Progenitor cell of endocrine pancreas (in vitro differentiated cells): ENCODE measurements around the gene PRAC1. TPM values are rescaled to one million over a fixed set of nuclear protein-coding genes. Genes with fewer than 3 reads are reported as not detected.
A peak's percentile ranks its signal among the peaks of the same experiment; 100 is the strongest.

ENCODE experiments used
- DNase-seq: peaks from one replicate; pipeline ENCODE4 v3.0.0; 2021; ENCODE audit warnings: low spot score; ENCODE audit not compliant: unreplicated experiment
- H3K27ac Mint-ChIP-seq: 2 replicates; pipeline ENCODE4 v1.8.0; 2021; ENCODE audit warnings: mild to moderate bottlenecking, moderate library complexity, mixed read lengths
- H3K27me3 Mint-ChIP-seq: 2 replicates; pipeline ENCODE4 v1.8.0; 2021; ENCODE audit warnings: mixed read lengths
- H3K36me3 Mint-ChIP-seq: 2 replicates; pipeline ENCODE4 v1.8.0; 2022; ENCODE audit warnings: mixed read lengths; ENCODE audit not compliant: insufficient read depth
- H3K4me1 Mint-ChIP-seq: 2 replicates; pipeline ENCODE4 v1.8.0; 2021; ENCODE audit warnings: low read depth, mixed read lengths
- H3K4me3 Mint-ChIP-seq: 2 replicates; pipeline ENCODE4 v1.8.0; 2021; ENCODE audit warnings: low read depth, mild to moderate bottlenecking, moderate library complexity, mixed read lengths
- H3K9me3 Mint-ChIP-seq: 2 replicates; pipeline ENCODE4 v1.8.0; 2021; ENCODE audit warnings: low read depth, mixed read lengths
- CTCF ChIP-seq: fragments of 200-600 bp; sonication (generic); IDR thresholded peaks from one replicate; pipeline ENCODE4 v1.5.0; 2021; ENCODE audit warnings: antibody characterized with exemption, mild to moderate bottlenecking; ENCODE audit not compliant: unreplicated experiment
- total RNA-seq: library from RNA; stranded (reverse); gene quantifications from 2 replicates; pipeline ENCODE4 v1.2.1, GENCODE V29; 2021

Gene PRAC1
- total RNA-seq, 1 donor from 2014 or later = not detected

DNA sequence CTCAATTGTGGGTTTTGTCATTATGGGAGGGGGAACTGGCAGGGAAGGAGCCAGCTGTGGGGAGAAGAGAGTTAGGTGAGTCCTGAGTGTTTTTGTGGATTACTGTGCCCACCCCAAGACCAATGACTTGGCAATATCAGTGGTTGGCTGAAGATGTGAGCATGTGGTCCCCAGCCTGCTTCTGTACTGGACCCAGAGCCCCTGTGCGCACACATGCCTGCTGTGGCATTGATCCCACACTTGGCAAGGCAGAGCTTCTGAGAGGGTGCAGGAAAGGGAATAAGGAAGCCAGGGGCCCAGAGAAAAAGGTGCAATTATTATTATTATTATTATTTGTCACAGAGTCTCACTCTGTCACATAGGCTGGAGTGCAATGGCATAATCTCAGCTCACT, 1.3 kb downstream of the PRAC1 start:
- Mint-ChIP-seq H3K27me3 (peaks cover 100% of the 10 kb centered on the region), H3K27ac (no peak overlapping the region), H3K36me3 (no peaks in the 10 kb centered on the region), H3K4me3 (no peak overlapping the region), H3K4me1 (peaks cover 4% of the 10 kb centered on the region), H3K9me3 (no peaks in the 10 kb centered on the region)
- TF ChIP-seq CTCF = no peak
- no peak for DNase-seq

GRCh38 chr17:48720266-48721008, 1.9 kb downstream of the PRAC1 start:
- DNase-seq = no peak
- H3K9me3 Mint-ChIP-seq = no peaks in the 10 kb centered on the region
- peaks cover 100% of the 10 kb centered on the region for H3K27me3 Mint-ChIP-seq
- H3K4me1 Mint-ChIP-seq = peaks cover 4% of the 10 kb centered on the region
- no peak for TF ChIP-seq CTCF
- H3K4me3 Mint-ChIP-seq = no peak overlapping the region
- H3K36me3 Mint-ChIP-seq = no peaks in the 10 kb centered on the region
- H3K27ac Mint-ChIP-seq = peak overlapping the region; percentile 22

DNA sequence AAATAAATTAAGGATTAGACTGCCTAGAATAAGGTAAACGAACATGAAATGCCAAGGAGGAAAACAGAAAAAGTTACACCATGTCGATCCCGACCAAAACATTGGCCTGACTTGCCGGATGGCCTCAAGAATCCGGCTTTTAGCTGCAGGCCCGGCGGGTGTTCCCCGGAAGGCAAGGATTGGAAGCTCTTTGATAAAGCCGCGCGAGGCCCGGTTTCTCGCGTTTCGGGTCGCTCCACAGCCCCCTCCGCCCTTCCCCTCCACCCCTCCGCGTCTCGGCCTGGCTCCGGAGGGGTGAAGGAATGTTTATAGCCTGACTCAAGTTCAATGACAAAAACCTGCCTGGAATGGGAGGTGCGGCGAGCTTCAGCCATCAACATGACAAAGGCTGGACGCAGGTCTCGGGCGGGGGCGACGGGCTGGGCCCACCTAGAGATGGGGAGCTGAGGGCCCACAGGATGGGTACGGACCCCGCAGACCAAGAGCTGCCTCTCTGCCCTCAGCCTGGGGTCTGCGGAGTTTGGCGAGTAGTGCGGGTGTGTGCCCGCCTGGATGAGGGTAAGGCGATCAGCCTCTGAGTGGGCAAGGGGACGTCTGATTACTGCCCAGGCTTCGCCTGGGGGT, 2.6 kb downstream of the PRAC1 start:
- peaks cover 4% of the 10 kb centered on the region for H3K4me1 Mint-ChIP-seq
- no peak overlapping the region for H3K4me3 Mint-ChIP-seq
- DNase-seq = no peak
- no peak for TF ChIP-seq CTCF
- no peak overlapping the region for H3K27ac Mint-ChIP-seq
- H3K27me3 Mint-ChIP-seq = peaks cover 99% of the 10 kb centered on the region
- H3K36me3 Mint-ChIP-seq = no peaks in the 10 kb centered on the region
- no peaks in the 10 kb centered on the region for H3K9me3 Mint-ChIP-seq

GRCh38 chr17:48718761-48719641, 3.3 kb downstream of the PRAC1 start:
- TF ChIP-seq CTCF = no peak
- peak overlapping the region; percentile 35 for H3K4me3 Mint-ChIP-seq
- H3K27ac Mint-ChIP-seq = peak overlapping the region; percentile 77
- H3K9me3 Mint-ChIP-seq = no peaks in the 10 kb centered on the region
- peaks cover 2% of the 10 kb centered on the region for H3K4me1 Mint-ChIP-seq
- no peaks in the 10 kb centered on the region for H3K36me3 Mint-ChIP-seq
- DNase-seq = no peak
- peaks cover 99% of the 10 kb centered on the region for H3K27me3 Mint-ChIP-seq

- no peak overlapping the region for H3K4me3 Mint-ChIP-seq
- peak overlapping the region; percentile 77 for H3K27ac Mint-ChIP-seq
Observed at GRCh38 chr17:48718227-48718760, 4.0 kb downstream of the PRAC1 start.

More at GRCh38 chr17:48718227-48718760, 4.0 kb downstream of the PRAC1 start:
- TF ChIP-seq CTCF = no peak
- Mint-ChIP-seq H3K36me3 (no peaks in the 10 kb centered on the region), H3K27me3 (peaks cover 99% of the 10 kb centered on the region), H3K4me1 (peaks cover 2% of the 10 kb centered on the region), H3K9me3 (no peaks in the 10 kb centered on the region)
- DNase-seq = no peak
